Activated T-cell treated with anti-CD3 and anti-CD28 coated beads, Interleukin-2, amount 50 U/mL, for 24 hours (primary cell): ENCODE data around the gene MLPH.

ENCODE experiments used
- DNase-seq: peaks from one replicate; pipeline ENCODE4 v3.0.0-alpha.2; 2020
- H3K27ac Mint-ChIP-seq: 2 replicates; pipeline ENCODE4 v1.8.0; 2020; ENCODE audit warnings: mild to moderate bottlenecking, mixed read lengths
- H3K27me3 Mint-ChIP-seq: 2 replicates; pipeline ENCODE4 v1.8.0; 2020; ENCODE audit warnings: mixed read lengths
- H3K36me3 Mint-ChIP-seq: 2 replicates; pipeline ENCODE4 v1.8.0; 2020; ENCODE audit warnings: low read depth, mixed read lengths
- H3K4me1 Mint-ChIP-seq: 2 replicates; pipeline ENCODE4 v1.8.0; 2020; ENCODE audit warnings: low read depth, mixed read lengths
- H3K4me3 Mint-ChIP-seq: 2 replicates; pipeline ENCODE4 v1.8.0; 2020; ENCODE audit warnings: mild to moderate bottlenecking, moderate library complexity, mixed read lengths
- H3K9me3 Mint-ChIP-seq: 2 replicates; pipeline ENCODE4 v1.8.0; 2020; ENCODE audit warnings: mixed read lengths

MLPH gene

GRCh38 chr2:237480988-237481525 is 6.0 kb upstream of the MLPH start:
- DNase-seq = no peak
- H3K36me3 Mint-ChIP-seq = no peaks in the 10 kb centered on the region
- peaks cover 4% of the 10 kb centered on the region for H3K4me1 Mint-ChIP-seq
- H3K27me3 Mint-ChIP-seq = peaks cover 53% of the 10 kb centered on the region
- H3K9me3 Mint-ChIP-seq = no peaks in the 10 kb centered on the region
- no peak overlapping the region for H3K4me3 Mint-ChIP-seq
- no peak overlapping the region for H3K27ac Mint-ChIP-seq

DNA sequence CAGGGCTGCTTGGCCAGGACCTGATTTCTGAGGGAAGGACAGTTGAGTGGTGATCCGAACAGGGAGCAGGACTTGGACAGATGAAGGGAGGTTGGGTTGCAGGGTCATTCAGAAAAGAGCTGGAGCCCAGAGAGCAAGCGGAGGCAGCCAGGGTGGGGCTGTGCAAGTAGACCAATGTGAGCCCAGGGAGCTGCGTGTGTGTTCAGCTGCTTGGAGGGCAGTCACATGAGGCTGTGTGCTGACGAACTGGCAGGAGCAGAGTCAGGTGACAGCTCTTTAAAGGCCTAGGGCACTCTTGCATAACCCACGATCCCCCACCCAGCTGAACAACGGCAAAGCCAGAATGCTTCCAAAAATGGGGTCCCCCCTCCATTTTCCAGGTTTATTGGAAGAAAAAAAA is 4.6 kb upstream of the MLPH start:
- no peak overlapping the region for H3K27ac Mint-ChIP-seq
- no peaks in the 10 kb centered on the region for H3K36me3 Mint-ChIP-seq
- peaks cover 51% of the 10 kb centered on the region for H3K27me3 Mint-ChIP-seq
- peaks cover 4% of the 10 kb centered on the region for H3K4me1 Mint-ChIP-seq
- DNase-seq = no peak
- H3K4me3 Mint-ChIP-seq = no peak overlapping the region
- no peaks in the 10 kb centered on the region for H3K9me3 Mint-ChIP-seq

DNA sequence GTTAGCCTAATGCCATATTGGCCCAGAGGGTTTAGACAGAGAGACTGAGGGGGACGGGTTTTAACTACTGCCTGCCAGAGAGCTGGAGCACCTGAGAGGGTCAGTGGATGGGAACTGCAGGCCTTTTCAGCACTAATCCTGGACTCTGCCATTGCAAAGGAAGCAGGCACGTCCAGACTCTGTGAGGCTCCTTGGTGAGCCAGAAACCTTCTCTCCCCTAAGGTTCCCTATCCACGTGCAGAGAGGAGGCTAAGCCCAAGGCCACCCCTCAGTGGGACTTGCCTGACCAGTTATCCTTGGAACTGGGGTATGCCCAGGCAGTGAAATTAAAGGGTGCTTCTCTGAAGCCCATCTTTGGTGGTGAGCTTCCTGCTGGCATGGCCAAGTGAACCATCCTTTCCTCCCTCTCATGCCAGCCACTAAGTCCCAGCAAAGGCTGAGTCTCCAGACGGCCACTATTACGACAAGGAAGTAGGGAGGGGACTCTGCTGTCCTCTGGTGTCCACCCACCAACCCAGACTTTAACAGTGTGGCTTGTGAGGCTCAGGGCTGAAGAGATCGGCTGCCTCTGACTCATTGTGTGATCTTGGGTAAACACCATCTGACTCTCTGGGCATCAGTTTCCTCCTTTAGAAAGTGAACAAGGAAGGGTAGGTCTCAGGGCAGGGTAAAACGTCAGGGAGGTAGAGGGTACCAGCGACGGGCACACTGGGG is 3.9 kb upstream of the MLPH start:
- no peak overlapping the region for H3K4me3 Mint-ChIP-seq
- no peaks in the 10 kb centered on the region for H3K9me3 Mint-ChIP-seq
- peaks cover 54% of the 10 kb centered on the region for H3K27me3 Mint-ChIP-seq
- H3K36me3 Mint-ChIP-seq = no peaks in the 10 kb centered on the region
- H3K27ac Mint-ChIP-seq = no peak overlapping the region
- peaks cover 4% of the 10 kb centered on the region for H3K4me1 Mint-ChIP-seq
- no peak for DNase-seq

GRCh38 chr2:237485304-237485703 is 1.7 kb upstream of the MLPH start:
- no peaks in the 10 kb centered on the region for H3K9me3 Mint-ChIP-seq
- DNase-seq = no peak
- H3K27ac Mint-ChIP-seq = no peak overlapping the region
- no peaks in the 10 kb centered on the region for H3K36me3 Mint-ChIP-seq
- peaks cover 4% of the 10 kb centered on the region for H3K4me1 Mint-ChIP-seq
- peaks cover 69% of the 10 kb centered on the region for H3K27me3 Mint-ChIP-seq
- no peak overlapping the region for H3K4me3 Mint-ChIP-seq

GRCh38 chr2:237485844-237486243 is 1.2 kb upstream of the MLPH start:
- no peak overlapping the region for H3K4me3 Mint-ChIP-seq
- H3K9me3 Mint-ChIP-seq = peaks cover 4% of the 10 kb centered on the region
- H3K27me3 Mint-ChIP-seq = peaks cover 74% of the 10 kb centered on the region
- H3K4me1 Mint-ChIP-seq = peaks cover 4% of the 10 kb centered on the region
- DNase-seq = no peak
- no peaks in the 10 kb centered on the region for H3K36me3 Mint-ChIP-seq
- H3K27ac Mint-ChIP-seq = no peak overlapping the region

DNA sequence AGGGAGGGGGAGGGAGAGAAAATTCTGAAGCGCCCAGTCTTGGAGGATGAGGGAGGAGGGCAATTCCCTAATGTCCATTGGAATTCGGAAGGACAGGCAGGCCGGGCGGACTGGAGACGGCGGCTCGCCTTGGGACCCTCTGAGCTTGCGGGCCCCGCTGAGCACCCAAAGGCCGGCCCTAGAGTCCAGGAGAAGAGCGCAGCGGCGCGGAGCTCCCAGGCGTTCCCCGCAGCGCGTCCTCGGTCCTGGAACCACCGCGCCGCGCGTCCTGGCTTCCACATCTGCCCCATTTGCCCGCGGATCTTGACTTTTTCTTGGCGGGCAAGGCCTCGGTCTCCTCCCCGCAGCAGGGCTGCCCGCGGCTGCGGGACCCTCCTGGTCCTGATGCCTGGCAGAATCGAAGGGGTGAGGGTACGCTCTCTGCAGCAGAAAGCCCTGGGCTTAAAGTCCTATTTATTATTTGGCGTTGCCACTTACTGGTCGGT is 675 bp upstream of the MLPH start:
- peaks cover 4% of the 10 kb centered on the region for H3K4me1 Mint-ChIP-seq
- H3K27ac Mint-ChIP-seq = no peak overlapping the region
- peaks cover 9% of the 10 kb centered on the region for H3K9me3 Mint-ChIP-seq
- no peaks in the 10 kb centered on the region for H3K36me3 Mint-ChIP-seq
- DNase-seq = no peak
- peaks cover 76% of the 10 kb centered on the region for H3K27me3 Mint-ChIP-seq
- H3K4me3 Mint-ChIP-seq = no peak overlapping the region

GRCh38 chr2:237487496-237487895 is 445 bp downstream of the MLPH start:
- no peak overlapping the region for H3K4me3 Mint-ChIP-seq

DNA sequence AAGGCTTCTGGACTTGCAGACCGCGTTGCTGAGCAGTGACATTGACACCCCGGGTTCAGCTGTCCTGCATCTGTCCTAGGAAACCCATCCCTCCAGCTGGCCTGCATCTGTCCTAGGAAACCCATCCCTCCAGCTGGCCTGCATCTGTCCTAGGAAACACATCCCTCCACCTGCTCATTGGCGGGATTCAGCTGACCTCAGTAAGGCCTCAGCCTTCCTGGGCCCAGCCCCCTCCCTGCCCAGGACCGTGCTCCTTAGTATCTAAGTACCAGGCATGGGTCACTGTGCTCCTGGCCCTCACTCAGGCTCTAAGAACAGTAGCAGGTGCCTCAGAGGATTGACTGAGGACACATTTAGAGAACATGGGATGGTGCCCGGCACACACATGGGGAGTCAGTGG is 1.2 kb downstream of the MLPH start:
- H3K4me3 Mint-ChIP-seq = no peak overlapping the region
- peaks cover 4% of the 10 kb centered on the region for H3K4me1 Mint-ChIP-seq
- H3K27me3 Mint-ChIP-seq = peaks cover 65% of the 10 kb centered on the region

More at GRCh38 chr2:237487496-237487895, 445 bp downstream of the MLPH start:
- Mint-ChIP-seq H3K27me3 (peaks cover 69% of the 10 kb centered on the region), H3K27ac (no peak overlapping the region), H3K4me1 (peaks cover 4% of the 10 kb centered on the region), H3K9me3 (peaks cover 18% of the 10 kb centered on the region), H3K36me3 (peaks cover under 1% of the 10 kb centered on the region)
- no peak for DNase-seq

DNA sequence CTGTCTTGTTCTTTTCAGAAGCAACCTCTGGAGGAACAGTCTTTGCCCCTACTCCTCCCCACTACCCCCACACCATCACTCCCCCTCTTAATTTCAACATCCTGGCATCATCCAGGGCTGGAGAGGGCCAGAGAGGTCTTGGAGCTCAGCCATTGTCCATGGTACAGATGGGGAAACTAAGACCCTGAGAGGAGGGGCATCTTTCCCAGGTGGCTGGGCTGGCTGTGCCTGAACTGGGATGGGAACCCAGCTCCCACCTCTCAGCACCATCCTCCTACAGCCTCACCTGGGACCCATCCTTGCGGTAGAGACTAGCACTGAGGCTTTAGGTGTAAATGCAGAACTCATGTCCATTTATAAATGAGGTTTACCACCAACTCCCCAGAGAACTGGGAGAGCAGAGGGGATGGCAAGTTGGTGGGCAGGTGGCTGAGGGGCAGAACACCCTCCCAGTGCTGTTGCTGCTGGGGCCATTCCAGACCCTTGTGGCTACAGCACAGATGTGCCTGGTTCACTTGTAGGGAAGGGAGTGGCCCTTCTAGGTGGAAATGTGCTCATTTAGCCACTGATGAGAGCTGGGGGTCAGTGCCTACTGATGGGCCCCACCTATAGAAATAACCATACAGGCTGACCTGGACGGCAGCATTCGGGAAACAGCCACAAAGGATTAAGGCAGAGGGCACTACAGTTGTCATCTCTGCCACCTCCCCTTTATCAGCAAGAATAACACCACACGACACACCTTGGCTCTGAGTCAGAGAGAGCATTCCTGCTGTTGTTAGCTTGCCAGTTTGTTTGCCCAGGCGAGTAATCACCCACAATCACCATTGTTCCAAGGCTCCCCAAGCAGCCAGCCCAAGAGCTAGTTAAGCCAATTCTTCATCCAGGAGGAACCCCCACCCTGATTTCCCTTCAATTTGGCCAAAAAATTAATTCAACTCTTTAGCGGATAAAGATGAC is 2.1 kb downstream of the MLPH start:
- Mint-ChIP-seq H3K27me3 (peaks cover 60% of the 10 kb centered on the region), H3K4me1 (peaks cover 4% of the 10 kb centered on the region), H3K27ac (no peak overlapping the region), H3K36me3 (peaks cover 3% of the 10 kb centered on the region), H3K4me3 (no peak overlapping the region), H3K9me3 (peaks cover 20% of the 10 kb centered on the region)
- DNase-seq = no peak

More for the DNA sequence above, 1.2 kb downstream of the MLPH start:
- no peak for DNase-seq
- H3K9me3 Mint-ChIP-seq = peaks cover 20% of the 10 kb centered on the region
- H3K27ac Mint-ChIP-seq = no peak overlapping the region
- H3K36me3 Mint-ChIP-seq = peaks cover 3% of the 10 kb centered on the region

DNA sequence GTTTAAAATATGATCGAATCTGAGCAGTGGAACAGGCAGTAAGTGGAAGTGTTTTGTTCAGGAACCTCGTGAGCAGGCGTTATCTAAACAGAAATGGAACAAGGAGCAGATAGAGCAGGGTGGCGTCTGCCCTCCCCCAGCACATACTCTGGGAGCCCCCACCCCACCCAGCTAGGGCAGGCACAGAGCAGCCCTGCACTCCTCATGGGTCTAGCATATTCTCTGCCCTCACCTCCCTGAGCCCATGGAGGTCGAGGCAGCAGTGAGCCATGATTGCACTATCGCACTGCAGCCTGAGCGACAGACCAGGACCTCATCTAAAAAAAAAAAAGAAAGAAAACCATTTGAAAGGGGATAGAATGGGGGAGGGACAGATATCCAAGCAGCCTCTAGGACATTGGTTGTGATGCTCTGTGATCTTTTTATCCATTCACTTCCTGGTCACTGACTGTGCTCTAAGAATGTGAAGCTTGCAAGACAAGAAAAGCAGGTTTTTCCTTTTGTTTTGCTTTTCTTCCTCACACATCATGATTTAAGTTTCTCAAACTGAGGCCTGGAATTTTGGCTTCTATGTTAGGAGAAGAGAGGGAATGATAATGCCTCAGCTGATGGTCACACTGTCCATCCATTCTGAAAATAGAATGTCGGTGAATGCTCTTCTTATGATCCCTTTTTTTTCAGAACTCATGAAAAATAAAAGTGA is 3.1 kb downstream of the MLPH start:
- peaks cover 3% of the 10 kb centered on the region for H3K36me3 Mint-ChIP-seq
- peaks cover 4% of the 10 kb centered on the region for H3K4me1 Mint-ChIP-seq
- peaks cover 61% of the 10 kb centered on the region for H3K27me3 Mint-ChIP-seq
- no peak for DNase-seq
- no peak overlapping the region for H3K27ac Mint-ChIP-seq
- no peak overlapping the region for H3K4me3 Mint-ChIP-seq
- H3K9me3 Mint-ChIP-seq = peaks cover 20% of the 10 kb centered on the region

DNA sequence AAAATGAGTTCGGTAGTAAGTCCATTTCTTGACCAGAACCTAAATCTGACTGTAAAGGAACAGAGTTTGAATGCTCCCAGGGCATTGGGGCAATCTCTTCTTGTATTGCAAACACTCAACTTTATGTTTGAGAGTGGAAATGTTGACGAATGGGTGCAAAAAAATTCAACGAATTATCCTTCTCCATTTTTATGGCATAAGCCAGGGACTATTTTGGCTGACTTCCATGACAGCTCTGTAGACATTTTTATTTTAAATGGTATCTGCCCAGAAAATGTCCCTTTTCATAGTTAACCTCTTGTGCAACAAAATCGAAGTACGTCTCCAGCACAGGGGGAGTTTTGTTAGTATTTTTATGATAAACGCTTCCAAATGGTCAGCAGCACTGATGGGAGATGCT is 3.7 kb downstream of the MLPH start:
- Mint-ChIP-seq H3K27ac (no peak overlapping the region), H3K4me1 (peaks cover 4% of the 10 kb centered on the region), H3K36me3 (peaks cover 3% of the 10 kb centered on the region), H3K9me3 (peaks cover 20% of the 10 kb centered on the region), H3K27me3 (peaks cover 59% of the 10 kb centered on the region), H3K4me3 (no peak overlapping the region)
- DNase-seq = no peak

GRCh38 chr2:237491515-237492118 is 4.6 kb downstream of the MLPH start:
- Mint-ChIP-seq H3K27me3 (peaks cover 56% of the 10 kb centered on the region), H3K36me3 (peaks cover 3% of the 10 kb centered on the region), H3K4me1 (peaks cover 1% of the 10 kb centered on the region), H3K4me3 (no peak overlapping the region), H3K27ac (no peak overlapping the region), H3K9me3 (peaks cover 20% of the 10 kb centered on the region)
- DNase-seq = no peak

GRCh38 chr2:237492137-237492890 is 5.3 kb downstream of the MLPH start:
- H3K36me3 Mint-ChIP-seq = peaks cover 3% of the 10 kb centered on the region
- H3K9me3 Mint-ChIP-seq = peaks cover 20% of the 10 kb centered on the region
- no peaks in the 10 kb centered on the region for H3K4me1 Mint-ChIP-seq
- H3K27ac Mint-ChIP-seq = no peak overlapping the region
- DNase-seq = no peak
- no peak overlapping the region for H3K4me3 Mint-ChIP-seq
- peaks cover 56% of the 10 kb centered on the region for H3K27me3 Mint-ChIP-seq
